Activated CD4-positive, alpha-beta memory T cell treated with anti-CD3 and anti-CD28 coated beads, Interleukin-2, amount 10 ng/mL, durations not matched to agents 7 days and 5 days (primary cell): Measurements from ENCODE around the gene SLC4A1AP. TPM values are rescaled to one million over a fixed set of nuclear protein-coding genes. Genes with fewer than 3 reads are reported as not detected.

Source experiments
- CTCF ChIA-PET: fragments of 350-600 bp; sonication (Branson Sonifier 250); formaldehyde crosslinking; loops from one replicate; lab custom pipeline; 2021; ENCODE audit warnings: antibody characterized with exemption, inconsistent platforms; lab: Charles Lee
- POLR2A ChIA-PET: fragments of 350-600 bp; sonication (Branson Sonifier 250); formaldehyde crosslinking; loops from one replicate; lab custom pipeline; 2021; ENCODE audit warnings: antibody characterized with exemption; lab: Charles Lee
- DNase-seq: peaks from one replicate; pipeline ENCODE4 v3.0.0-alpha.2; 2020
- H3K27ac Mint-ChIP-seq: one replicate; pipeline ENCODE4 v1.8.0; 2021; ENCODE audit warnings: mild to moderate bottlenecking, mixed read lengths
- H3K27me3 Mint-ChIP-seq: one replicate; pipeline ENCODE4 v1.8.0; 2021; ENCODE audit warnings: mixed read lengths
- H3K36me3 Mint-ChIP-seq: one replicate; pipeline ENCODE4 v1.8.0; 2021; ENCODE audit warnings: low read depth, mixed read lengths
- H3K4me1 Mint-ChIP-seq: one replicate; pipeline ENCODE4 v1.8.0; 2021; ENCODE audit warnings: mixed read lengths
- H3K4me3 Mint-ChIP-seq: one replicate; pipeline ENCODE4 v1.8.0; 2021; ENCODE audit warnings: mild to moderate bottlenecking, mixed read lengths
- H3K9me3 Mint-ChIP-seq: one replicate; pipeline ENCODE4 v1.8.0; 2021; ENCODE audit warnings: mixed read lengths
- total RNA-seq, 2 experiments: library from RNA; stranded (reverse); gene quantifications; one replicate each; pipeline ENCODE4 v1.2.3, GENCODE V29; 2021

The SLC4A1AP gene
- total RNA-seq, 2 experiments from 2014 or later: 27.3 to 27.9 TPM

GRCh38 chr2:27729198-27729597, 65.5 kb downstream of the SLC4A1AP start:
- Mint-ChIP-seq H3K27me3 (no peaks in the 10 kb centered on the region), H3K4me3 (no peak overlapping the region), H3K36me3 (no peaks in the 10 kb centered on the region), H3K4me1 (peaks cover 11% of the 10 kb centered on the region), H3K9me3 (peaks cover 4% of the 10 kb centered on the region), H3K27ac (no peak overlapping the region)
- POLR2A ChIA-PET: no interaction called here
- CTCF ChIA-PET: no interaction called here
- no peak for DNase-seq

- H3K4me1 Mint-ChIP-seq: peaks cover 11% of the 10 kb centered on the region
- DNase-seq: no peak
- H3K9me3 Mint-ChIP-seq: peaks cover 4% of the 10 kb centered on the region
- ChIA-PET CTCF (interaction anchor here (1.3 kb wide), 1 partner anchor 24 kb away, joined by 3 read pairs; no protein-coding TSS in a partner anchor), POLR2A (no interaction called here)
- H3K27ac Mint-ChIP-seq: no peak overlapping the region
- H3K36me3 Mint-ChIP-seq: no peaks in the 10 kb centered on the region
- H3K27me3 Mint-ChIP-seq: no peaks in the 10 kb centered on the region
- no peak overlapping the region for H3K4me3 Mint-ChIP-seq
Observed at GRCh38 chr2:27729614-27730013, 65.9 kb downstream of the SLC4A1AP start.

- POLR2A ChIA-PET: interaction anchor here (1.0 kb wide), 1 partner anchor 26 kb away, joined by 3 read pairs; no protein-coding TSS in a partner anchor
- CTCF ChIA-PET: interaction anchor here (1.3 kb wide), 1 partner anchor 24 kb away, joined by 3 read pairs; no protein-coding TSS in a partner anchor
- no peak for DNase-seq
- peaks cover 4% of the 10 kb centered on the region for H3K9me3 Mint-ChIP-seq
- H3K27ac Mint-ChIP-seq: no peak overlapping the region
- H3K27me3 Mint-ChIP-seq: no peaks in the 10 kb centered on the region
- no peak overlapping the region for H3K4me3 Mint-ChIP-seq
- peaks cover 15% of the 10 kb centered on the region for H3K4me1 Mint-ChIP-seq
- H3K36me3 Mint-ChIP-seq: no peaks in the 10 kb centered on the region
Observed at GRCh38 chr2:27730261-27730662, 66.6 kb downstream of the SLC4A1AP start.

GRCh38 chr2:27730980-27731691, 67.4 kb downstream of the SLC4A1AP start:
- ChIA-PET CTCF (interaction anchor here (1.3 to 2.4 kb wide), 2 partner anchors 7 to 23 kb away, joined by 3 to 15 read pairs; no protein-coding TSS in a partner anchor), POLR2A (interaction anchor here (1.0 kb wide), 1 partner anchor 27 kb away, joined by 3 read pairs; no protein-coding TSS in a partner anchor)
- Mint-ChIP-seq H3K4me1 (peaks cover 20% of the 10 kb centered on the region), H3K36me3 (no peaks in the 10 kb centered on the region), H3K4me3 (no peak overlapping the region), H3K27ac (no peak overlapping the region), H3K27me3 (no peaks in the 10 kb centered on the region), H3K9me3 (peaks cover 4% of the 10 kb centered on the region)
- DNase-seq: no peak

- ChIA-PET POLR2A (no interaction called here), CTCF (no interaction called here)
- no peaks in the 10 kb centered on the region for H3K36me3 Mint-ChIP-seq
- no peak overlapping the region for H3K27ac Mint-ChIP-seq
- DNase-seq: no peak
- no peak overlapping the region for H3K4me3 Mint-ChIP-seq
- H3K4me1 Mint-ChIP-seq: peaks cover 10% of the 10 kb centered on the region
- no peaks in the 10 kb centered on the region for H3K27me3 Mint-ChIP-seq
- peaks cover 4% of the 10 kb centered on the region for H3K9me3 Mint-ChIP-seq
Observed at GRCh38 chr2:27734305-27734704, 70.6 kb downstream of the SLC4A1AP start.

GRCh38 chr2:27735263-27735904, 71.7 kb downstream of the SLC4A1AP start:
- peak; percentile 44 for DNase-seq
- H3K36me3 Mint-ChIP-seq: no peaks in the 10 kb centered on the region
- ChIA-PET POLR2A (no interaction called here), CTCF (interaction anchor here (1.7 kb wide), 1 partner anchor 12 kb away, joined by 7 read pairs; no protein-coding TSS in a partner anchor)
- peaks cover 4% of the 10 kb centered on the region for H3K9me3 Mint-ChIP-seq
- H3K27me3 Mint-ChIP-seq: no peaks in the 10 kb centered on the region
- H3K27ac Mint-ChIP-seq: no peak overlapping the region
- H3K4me3 Mint-ChIP-seq: no peak overlapping the region
- peaks cover 9% of the 10 kb centered on the region for H3K4me1 Mint-ChIP-seq

- Mint-ChIP-seq H3K4me3 (no peak overlapping the region), H3K36me3 (no peaks in the 10 kb centered on the region), H3K4me1 (peaks cover 9% of the 10 kb centered on the region), H3K27ac (no peak overlapping the region), H3K9me3 (peaks cover 4% of the 10 kb centered on the region), H3K27me3 (no peaks in the 10 kb centered on the region)
- DNase-seq: peak; percentile 4
- CTCF ChIA-PET: interaction anchor here (1.7 kb wide), 1 partner anchor 12 kb away, joined by 7 read pairs; no protein-coding TSS in a partner anchor
- POLR2A ChIA-PET: interaction anchor here (1.1 kb wide), 1 partner anchor 16 kb away, joined by 3 read pairs; no protein-coding TSS in a partner anchor
Observed at GRCh38 chr2:27736031-27736889, 72.6 kb downstream of the SLC4A1AP start.

GRCh38 chr2:27736890-27737204, 73.2 kb downstream of the SLC4A1AP start:
- H3K27ac Mint-ChIP-seq: no peak overlapping the region
- POLR2A ChIA-PET: interaction anchor here (1.1 kb wide), 1 partner anchor 16 kb away, joined by 3 read pairs; no protein-coding TSS in a partner anchor
- H3K9me3 Mint-ChIP-seq: peaks cover 4% of the 10 kb centered on the region
- no peaks in the 10 kb centered on the region for H3K36me3 Mint-ChIP-seq
- no peaks in the 10 kb centered on the region for H3K27me3 Mint-ChIP-seq
- no peak for DNase-seq
- CTCF ChIA-PET: interaction anchor here (1.7 kb wide), 1 partner anchor 13 kb away, joined by 7 read pairs; no protein-coding TSS in a partner anchor
- H3K4me3 Mint-ChIP-seq: no peak overlapping the region
- peaks cover 9% of the 10 kb centered on the region for H3K4me1 Mint-ChIP-seq

GRCh38 chr2:27737676-27738348, 74.1 kb downstream of the SLC4A1AP start:
- Mint-ChIP-seq H3K4me3 (no peak overlapping the region), H3K36me3 (no peaks in the 10 kb centered on the region), H3K9me3 (peaks cover 4% of the 10 kb centered on the region), H3K27ac (no peak overlapping the region), H3K4me1 (peaks cover 9% of the 10 kb centered on the region), H3K27me3 (no peaks in the 10 kb centered on the region)
- CTCF ChIA-PET: interaction anchor here (0.8 kb wide), 1 partner anchor 15 kb away, joined by 3 read pairs; no protein-coding TSS in a partner anchor
- DNase-seq: no peak
- POLR2A ChIA-PET: interaction anchor here (1.1 kb wide), 1 partner anchor 15 kb away, joined by 3 read pairs; no protein-coding TSS in a partner anchor

GRCh38 chr2:27738349-27739057, 74.8 kb downstream of the SLC4A1AP start:
- CTCF ChIA-PET: no interaction called here
- peaks cover 9% of the 10 kb centered on the region for H3K4me1 Mint-ChIP-seq
- H3K36me3 Mint-ChIP-seq: no peaks in the 10 kb centered on the region
- H3K27me3 Mint-ChIP-seq: no peaks in the 10 kb centered on the region
- POLR2A ChIA-PET: no interaction called here
- peaks cover 1% of the 10 kb centered on the region for H3K9me3 Mint-ChIP-seq
- H3K27ac Mint-ChIP-seq: no peak overlapping the region
- no peak for DNase-seq
- H3K4me3 Mint-ChIP-seq: no peak overlapping the region

GRCh38 chr2:27739058-27739373, 75.3 kb downstream of the SLC4A1AP start:
- CTCF ChIA-PET: no interaction called here
- Mint-ChIP-seq H3K9me3 (no peaks in the 10 kb centered on the region), H3K27ac (no peak overlapping the region), H3K4me3 (no peak overlapping the region), H3K36me3 (no peaks in the 10 kb centered on the region), H3K4me1 (peaks cover 9% of the 10 kb centered on the region), H3K27me3 (no peaks in the 10 kb centered on the region)
- no peak for DNase-seq
- POLR2A ChIA-PET: no interaction called here

- POLR2A ChIA-PET: no interaction called here
- Mint-ChIP-seq H3K27ac (no peak overlapping the region), H3K9me3 (no peaks in the 10 kb centered on the region), H3K27me3 (peaks cover 8% of the 10 kb centered on the region), H3K4me1 (no peaks in the 10 kb centered on the region), H3K36me3 (no peaks in the 10 kb centered on the region), H3K4me3 (no peak overlapping the region)
- DNase-seq: no peak
- CTCF ChIA-PET: interaction anchor here (1.0 to 1.6 kb wide), 3 partner anchors 10 to 582 kb away, joined by 3 read pairs; no protein-coding TSS in a partner anchor
Observed at GRCh38 chr2:27741673-27742072, 78.0 kb downstream of the SLC4A1AP start.
